SK-N-SH (cell line): ENCODE data around the gene NCAPH2. TPM values are rescaled to one million over a fixed set of nuclear protein-coding genes. Genes with fewer than 3 reads are reported as not detected.

ENCODE experiments used
- CTCF ChIA-PET: fragments of 300-600, 350-600 bp; formaldehyde crosslinking; extraction: SDS; loops from one replicate; lab custom pipeline; 2021; lab: Yijun Ruan, JAX
- POLR2A ChIA-PET: fragments of 350-600 bp; sonication (Branson Sonifier 250); formaldehyde crosslinking; extraction: SDS; loops from one replicate; lab custom pipeline; 2020; ENCODE audit warnings: antibody characterized with exemption, inconsistent platforms; lab: Yijun Ruan, JAX
- DNase-seq: peaks from one replicate; pipeline ENCODE4 v3.0.0; 2012
- H2AFZ ChIP-seq: fragments of 200-600 bp; sonication (generic); 2 replicates; pipeline ENCODE4 v1.8.1; 2016; ENCODE audit warnings: antibody characterized with exemption, mild to moderate bottlenecking, low read depth
- H3F3A ChIP-seq: fragments of 200-600 bp; sonication (generic); replicated peaks from 2 replicates; pipeline ENCODE3; 2016; ENCODE audit warnings: antibody characterized with exemption, mild to moderate bottlenecking; ENCODE audit not compliant: insufficient read depth
- H3K27ac ChIP-seq, 2 experiments: fragments of 200-500 bp in 1 of 2; fragments of 200-600 bp in 1 of 2; sonication (Bioruptor generic) in 1 of 2; sonication (generic), shearing (Covaris generic) in 1 of 2; 2 replicates each; pipeline versions ENCODE4 v1.5.1 to v1.6.1; 2014 to 2016; ENCODE audit warnings: low read depth in 2 of 2, inconsistent platforms in 1 of 2, low read length in 1 of 2, mild to moderate bottlenecking in 1 of 2, mixed read lengths in 1 of 2
- H3K27me3 ChIP-seq: fragments of 200-600 bp; sonication (generic), shearing (Covaris generic); 2 replicates; pipeline ENCODE4 v1.6.1; 2016; ENCODE audit warnings: mixed run types; ENCODE audit not compliant: insufficient read depth
- H3K36me3 ChIP-seq, 2 experiments: fragments of 200-500 bp in 1 of 2; fragments of 200-600 bp in 1 of 2; sonication (Bioruptor generic) in 1 of 2; sonication (generic) in 1 of 2; replicated peaks in 1 of 2; 2 replicates each; pipeline versions ENCODE3 to v1.5.1; 2014 to 2016; ENCODE audit warnings: low read length in 1 of 2, mild to moderate bottlenecking in 1 of 2; ENCODE audit not compliant: insufficient read depth in 2 of 2, control insufficient read depth in 1 of 2
- H3K4me1 ChIP-seq, 2 experiments: fragments of 200-500 bp in 1 of 2; fragments of 200-600 bp in 1 of 2; sonication (Bioruptor generic) in 1 of 2; sonication (generic), shearing (Covaris generic) in 1 of 2; 2 replicates each; pipeline versions ENCODE4 v1.5.1 to v1.6.1; 2014 to 2016; ENCODE audit warnings: low read depth in 1 of 2, low read length in 1 of 2, mixed run types in 1 of 2; ENCODE audit not compliant: insufficient read depth in 2 of 2, control insufficient read depth in 1 of 2
- H3K4me2 ChIP-seq: fragments of 200-600 bp; sonication (generic), shearing (Covaris generic); 2 replicates; pipeline ENCODE4 v1.6.1; 2017; ENCODE audit warnings: mixed run types
- H3K4me3 ChIP-seq, 2 experiments: fragments of 200-500 bp in 1 of 2; fragments of 200-600 bp in 1 of 2; sonication (Bioruptor generic) in 1 of 2; sonication (generic), shearing (Covaris generic) in 1 of 2; 2 replicates each; pipeline versions ENCODE4 v1.5.1 to v1.8.1; 2014 to 2016; ENCODE audit warnings: low read depth in 2 of 2, inconsistent platforms in 1 of 2, low read length in 1 of 2, mild to moderate bottlenecking in 1 of 2, mixed read lengths in 1 of 2, moderate library complexity in 1 of 2
- H3K79me2 ChIP-seq: fragments of 200-600 bp; sonication (generic); 2 replicates; pipeline ENCODE4 v1.8.1; 2017; ENCODE audit warnings: mild to moderate bottlenecking; ENCODE audit not compliant: insufficient read depth
- H3K9ac ChIP-seq: fragments of 200-600 bp; sonication (generic); 2 replicates; pipeline ENCODE4 v1.6.1; 2017; ENCODE audit warnings: mixed run types
- H3K9me2 ChIP-seq: fragments of 200-600 bp; sonication (generic); 2 replicates; pipeline ENCODE4 v1.6.1; 2017; ENCODE audit warnings: mixed run types
- H3K9me3 ChIP-seq: fragments of 200-600 bp; sonication (generic); 2 replicates; pipeline ENCODE4 v1.6.1; 2017; ENCODE audit warnings: mixed run types, mild to moderate bottlenecking, moderate library complexity
- H4K20me1 ChIP-seq: fragments of 200-600 bp; sonication (generic); 2 replicates; pipeline ENCODE4 v1.6.1; 2017; ENCODE audit warnings: mild to moderate bottlenecking, mixed run types; ENCODE audit not compliant: insufficient read depth
- CHD2 ChIP-seq: fragments of 150-350 bp; IDR thresholded peaks from 2 replicates; pipeline ENCODE4 v1.6.1; 2018; ENCODE audit warnings: low read length; ENCODE audit not compliant: partially characterized antibody
- ELF1 ChIP-seq: IDR thresholded peaks from 2 replicates; pipeline ENCODE4 v1.4.0; 2012
- EP300 ChIP-seq, 2 experiments: IDR thresholded peaks; 2 replicates each; pipeline versions ENCODE4 v1.4.0 to v1.6.1; 2012; ENCODE audit warnings: borderline replicate concordance in 1 of 2, low read depth in 1 of 2, low read length in 1 of 2
- GABPA ChIP-seq: IDR thresholded peaks from 2 replicates; pipeline ENCODE4 v1.4.0; 2012; ENCODE audit warnings: low read depth, mild to moderate bottlenecking
- GATA2 ChIP-seq: sonication (generic); formaldehyde crosslinking; IDR thresholded peaks from 2 replicates; pipeline ENCODE4 v1.5.0; 2020; ENCODE audit warnings: mild to moderate bottlenecking, missing genetic modification reagents
- MXI1 ChIP-seq: IDR thresholded peaks from 2 replicates; pipeline ENCODE4 v1.6.1; 2012; ENCODE audit warnings: mild to moderate bottlenecking, low read depth, low read length, improper control_type of control experiment
- NFIC ChIP-seq: IDR thresholded peaks from 2 replicates; pipeline ENCODE4 v1.4.0; 2012; ENCODE audit warnings: borderline replicate concordance
- PBX3 ChIP-seq: IDR thresholded peaks from 2 replicates; pipeline ENCODE4; 2012
- POLR2AphosphoS5 ChIP-seq: IDR thresholded peaks from 2 replicates; pipeline ENCODE4 v1.6.1; 2012; ENCODE audit warnings: low read depth, low read length
- RAD21 ChIP-seq: IDR thresholded peaks from 2 replicates; pipeline ENCODE4 v1.6.1; 2012; ENCODE audit warnings: mild to moderate bottlenecking, low read length
- REST ChIP-seq: IDR thresholded peaks from 2 replicates; pipeline ENCODE4 v1.6.1; 2012; ENCODE audit warnings: mild to moderate bottlenecking, low read depth, low read length, moderate library complexity
- RFX5 ChIP-seq: IDR thresholded peaks from 2 replicates; pipeline ENCODE4 v1.6.1; 2012; ENCODE audit warnings: mild to moderate bottlenecking, improper control_type of control experiment, low read length
- RXRA ChIP-seq: IDR thresholded peaks from 2 replicates; pipeline ENCODE4 v1.4.0; 2012; ENCODE audit warnings: low read depth, mild to moderate bottlenecking, borderline replicate concordance
- SIN3A ChIP-seq: IDR thresholded peaks from 2 replicates; pipeline ENCODE4 v1.6.1; 2012; ENCODE audit warnings: low read depth, mild to moderate bottlenecking, low read length, moderate library complexity, borderline replicate concordance
- TAF1 ChIP-seq: IDR thresholded peaks from 2 replicates; pipeline ENCODE4 v1.6.1; 2012; ENCODE audit warnings: low read depth, mild to moderate bottlenecking, low read length, moderate library complexity, borderline replicate concordance
- YY1 ChIP-seq: IDR thresholded peaks from 2 replicates; pipeline ENCODE4 v1.4.0; 2012; ENCODE audit warnings: low read depth, mild to moderate bottlenecking
- WGBS: methylation state at CpG from one replicate; pipeline ENCODE4 v1.1.6; 2017; ENCODE audit warnings: low lambda C conversion rate; 5-methylcytosine and 5-hydroxymethylcytosine counted together
- polyA plus RNA-seq, 3 experiments: library from polyadenylated mRNA; depleted of rRNA; stranded (reverse); fragments of >200 nt; gene quantifications; 2 replicates each; pipeline ENCODE4 v1.2.3, GENCODE V29; 2012
- TF ChIP-seq, protein P1 (sequence below): IDR thresholded peaks from 2 replicates; pipeline ENCODE4 v1.4.0; 2012; ENCODE audit warnings: low read depth
- TF ChIP-seq, protein P2 (sequence below): IDR thresholded peaks from 2 replicates; pipeline ENCODE4 v1.4.0; 2012; ENCODE audit warnings: low read depth, borderline replicate concordance
- TF ChIP-seq, protein P3 (sequence below): IDR thresholded peaks from 2 replicates; pipeline ENCODE4 v1.4.0; 2012; ENCODE audit warnings: low read depth, borderline replicate concordance
- TF ChIP-seq, protein P4 (sequence below): fragments of 150-350 bp; IDR thresholded peaks from 2 replicates; pipeline ENCODE4 v1.6.1; 2016; ENCODE audit warnings: mild to moderate bottlenecking, low read depth, low read length

Gene NCAPH2
- polyA plus RNA-seq, 1 of the 3 experiments (the other 2 are of a cell fraction) = 22.4 TPM

DNA sequence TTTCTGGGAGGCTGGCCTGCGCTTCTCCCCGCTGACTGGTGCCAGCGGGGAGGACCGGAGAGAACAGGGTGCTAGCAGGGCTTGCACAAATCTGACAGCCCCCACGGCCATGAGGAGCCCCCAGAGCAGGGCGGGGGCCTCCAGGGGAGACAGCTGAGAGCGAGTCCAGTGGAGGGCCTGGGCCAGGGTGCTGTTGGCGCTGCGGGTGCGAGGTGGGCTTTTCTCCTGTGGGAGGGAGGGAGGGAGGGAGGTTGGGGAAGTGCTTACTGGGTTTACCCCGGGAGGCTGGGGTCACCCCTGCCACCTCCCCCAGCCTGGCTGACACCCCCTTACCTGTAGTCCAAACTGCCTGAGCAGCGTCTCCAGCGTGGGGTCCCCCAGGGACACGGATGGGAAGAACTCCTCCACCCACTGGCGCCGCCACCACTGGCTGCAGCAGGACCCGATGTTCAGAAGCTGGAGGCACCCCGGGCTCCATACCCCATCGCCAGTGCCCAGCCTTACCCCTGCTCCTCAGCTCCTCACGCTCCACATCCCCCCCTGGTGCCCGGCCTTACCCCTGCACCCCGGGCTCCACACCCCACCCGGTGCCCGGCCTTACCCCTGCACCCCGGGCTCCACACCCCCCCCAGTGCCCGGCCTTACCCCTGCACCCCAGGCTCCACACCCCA is 4.4 kb upstream of the NCAPH2 start (continued):
- TF ChIP-seq TAF1 (no peak), RFX5 (no peak), NFIC (no peak), SIN3A (no peak), GATA2 (CRISPR knock-in tag) (no peak)
- TF ChIP-seq, protein P1, sequence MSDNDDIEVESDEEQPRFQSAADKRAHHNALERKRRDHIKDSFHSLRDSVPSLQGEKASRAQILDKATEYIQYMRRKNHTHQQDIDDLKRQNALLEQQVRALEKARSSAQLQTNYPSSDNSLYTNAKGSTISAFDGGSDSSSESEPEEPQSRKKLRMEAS = no peak

- peaks cover 37% of the 10 kb centered on the region for H3K79me2 ChIP-seq
- ChIA-PET CTCF (interaction anchor here (0.9 kb wide), 1 partner anchor 11 kb away, joined by 5 read pairs; no protein-coding TSS in a partner anchor), POLR2A (no interaction called here)
- H3K27ac ChIP-seq = no peak overlapping the region
- no peak overlapping the region for H3K4me2 ChIP-seq
- H3K9me3 ChIP-seq = no peaks in the 10 kb centered on the region
- H3K9ac ChIP-seq = no peak overlapping the region
- no peaks in the 10 kb centered on the region for H3K9me2 ChIP-seq
- H3K27me3 ChIP-seq = no peaks in the 10 kb centered on the region
- 97% methylated on average over 6 of the region's 44 CpGs for WGBS
- H2AFZ ChIP-seq = no peak overlapping the region
- peaks cover 0 to 18% of the 10 kb centered on the region in 2 experiments for H3K36me3 ChIP-seq
- H3F3A ChIP-seq = peaks cover 6% of the 10 kb centered on the region
- H4K20me1 ChIP-seq = no peaks in the 10 kb centered on the region
- H3K4me3 ChIP-seq = no peak overlapping the region
- DNase-seq = no peak
- H3K4me1 ChIP-seq = peaks cover 7 to 14% of the 10 kb centered on the region in 2 experiments; a peak in 3 of 4 replicates
- TF ChIP-seq, protein P1 = no peak
- TF ChIP-seq ELF1 = no peak
- TF ChIP-seq RXRA = no peak
- TF ChIP-seq EP300 (IDR thresholded peaks at IDR 0.05; ENCODE audit: borderline replicate concordance in 1 of 2, low read depth in 1 of 2, low read length in 1 of 2) = no peak
- TF ChIP-seq, protein P2, sequence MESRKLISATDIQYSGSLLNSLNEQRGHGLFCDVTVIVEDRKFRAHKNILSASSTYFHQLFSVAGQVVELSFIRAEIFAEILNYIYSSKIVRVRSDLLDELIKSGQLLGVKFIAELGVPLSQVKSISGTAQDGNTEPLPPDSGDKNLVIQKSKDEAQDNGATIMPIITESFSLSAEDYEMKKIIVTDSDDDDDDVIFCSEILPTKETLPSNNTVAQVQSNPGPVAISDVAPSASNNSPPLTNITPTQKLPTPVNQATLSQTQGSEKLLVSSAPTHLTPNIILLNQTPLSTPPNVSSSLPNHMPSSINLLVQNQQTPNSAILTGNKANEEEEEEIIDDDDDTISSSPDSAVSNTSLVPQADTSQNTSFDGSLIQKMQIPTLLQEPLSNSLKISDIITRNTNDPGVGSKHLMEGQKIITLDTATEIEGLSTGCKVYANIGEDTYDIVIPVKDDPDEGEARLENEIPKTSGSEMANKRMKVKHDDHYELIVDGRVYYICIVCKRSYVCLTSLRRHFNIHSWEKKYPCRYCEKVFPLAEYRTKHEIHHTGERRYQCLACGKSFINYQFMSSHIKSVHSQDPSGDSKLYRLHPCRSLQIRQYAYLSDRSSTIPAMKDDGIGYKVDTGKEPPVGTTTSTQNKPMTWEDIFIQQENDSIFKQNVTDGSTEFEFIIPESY = no peak
- no peak for TF ChIP-seq POLR2AphosphoS5
- TF ChIP-seq, protein P3, sequence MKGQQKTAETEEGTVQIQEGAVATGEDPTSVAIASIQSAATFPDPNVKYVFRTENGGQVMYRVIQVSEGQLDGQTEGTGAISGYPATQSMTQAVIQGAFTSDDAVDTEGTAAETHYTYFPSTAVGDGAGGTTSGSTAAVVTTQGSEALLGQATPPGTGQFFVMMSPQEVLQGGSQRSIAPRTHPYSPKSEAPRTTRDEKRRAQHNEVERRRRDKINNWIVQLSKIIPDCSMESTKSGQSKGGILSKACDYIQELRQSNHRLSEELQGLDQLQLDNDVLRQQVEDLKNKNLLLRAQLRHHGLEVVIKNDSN = no peak
- TF ChIP-seq, protein P4, sequence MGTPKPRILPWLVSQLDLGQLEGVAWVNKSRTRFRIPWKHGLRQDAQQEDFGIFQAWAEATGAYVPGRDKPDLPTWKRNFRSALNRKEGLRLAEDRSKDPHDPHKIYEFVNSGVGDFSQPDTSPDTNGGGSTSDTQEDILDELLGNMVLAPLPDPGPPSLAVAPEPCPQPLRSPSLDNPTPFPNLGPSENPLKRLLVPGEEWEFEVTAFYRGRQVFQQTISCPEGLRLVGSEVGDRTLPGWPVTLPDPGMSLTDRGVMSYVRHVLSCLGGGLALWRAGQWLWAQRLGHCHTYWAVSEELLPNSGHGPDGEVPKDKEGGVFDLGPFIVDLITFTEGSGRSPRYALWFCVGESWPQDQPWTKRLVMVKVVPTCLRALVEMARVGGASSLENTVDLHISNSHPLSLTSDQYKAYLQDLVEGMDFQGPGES = no peak
- TF ChIP-seq REST = no peak
- TF ChIP-seq MXI1 = no peak
- no peak for TF ChIP-seq GABPA
- no peak for TF ChIP-seq CHD2
- TF ChIP-seq YY1 = no peak
- no peak for TF ChIP-seq PBX3
- TF ChIP-seq RAD21 = no peak
- no peak for TF ChIP-seq TAF1
Measured at GRCh38 chr22:50504369-50505211, 3.4 kb upstream of the NCAPH2 start.
